GM06990 (cell line): ENCODE results near the gene HMBS.

Experiments used
- DNase-seq: peaks from one replicate; pipeline ENCODE4 v3.0.0-alpha.2; 2011; ENCODE audit not compliant: insufficient read length; ENCODE audit errors: extremely low read depth
- H3K27me3 ChIP-seq: replicated peaks from 2 replicates; pipeline ENCODE4 v1.6.0; 2011; ENCODE audit warnings: low read length; ENCODE audit not compliant: control insufficient read depth, insufficient read depth
- H3K36me3 ChIP-seq: 2 replicates; pipeline ENCODE4 v1.5.1; 2011; ENCODE audit warnings: low read length; ENCODE audit not compliant: control insufficient read depth, insufficient read depth
- H3K4me3 ChIP-seq: replicated peaks from 2 replicates; pipeline ENCODE4 v1.5.1; 2011; ENCODE audit warnings: low read depth, mild to moderate bottlenecking, control low read depth, low read length
- TF ChIP-seq, protein P1 (sequence below): IDR thresholded peaks from 2 replicates; pipeline ENCODE4 v1.5.1; 2011; ENCODE audit warnings: low read length, control low read depth, mild to moderate bottlenecking, inconsistent platforms; ENCODE audit not compliant: insufficient read depth, poor library complexity, severe bottlenecking

The HMBS gene

GRCh38 chr11:119114351-119114750 is 29.7 kb downstream of the HMBS start:
- H3K4me3 ChIP-seq: no peak overlapping the region
- DNase-seq: no peak
- H3K36me3 ChIP-seq: peaks cover 35% of the 10 kb centered on the region
- H3K27me3 ChIP-seq: no peaks in the 10 kb centered on the region
- TF ChIP-seq, protein P1, sequence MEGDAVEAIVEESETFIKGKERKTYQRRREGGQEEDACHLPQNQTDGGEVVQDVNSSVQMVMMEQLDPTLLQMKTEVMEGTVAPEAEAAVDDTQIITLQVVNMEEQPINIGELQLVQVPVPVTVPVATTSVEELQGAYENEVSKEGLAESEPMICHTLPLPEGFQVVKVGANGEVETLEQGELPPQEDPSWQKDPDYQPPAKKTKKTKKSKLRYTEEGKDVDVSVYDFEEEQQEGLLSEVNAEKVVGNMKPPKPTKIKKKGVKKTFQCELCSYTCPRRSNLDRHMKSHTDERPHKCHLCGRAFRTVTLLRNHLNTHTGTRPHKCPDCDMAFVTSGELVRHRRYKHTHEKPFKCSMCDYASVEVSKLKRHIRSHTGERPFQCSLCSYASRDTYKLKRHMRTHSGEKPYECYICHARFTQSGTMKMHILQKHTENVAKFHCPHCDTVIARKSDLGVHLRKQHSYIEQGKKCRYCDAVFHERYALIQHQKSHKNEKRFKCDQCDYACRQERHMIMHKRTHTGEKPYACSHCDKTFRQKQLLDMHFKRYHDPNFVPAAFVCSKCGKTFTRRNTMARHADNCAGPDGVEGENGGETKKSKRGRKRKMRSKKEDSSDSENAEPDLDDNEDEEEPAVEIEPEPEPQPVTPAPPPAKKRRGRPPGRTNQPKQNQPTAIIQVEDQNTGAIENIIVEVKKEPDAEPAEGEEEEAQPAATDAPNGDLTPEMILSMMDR: no peak

GRCh38 chr11:119115484-119116234 is 31.0 kb downstream of the HMBS start:
- H3K4me3 ChIP-seq: no peak overlapping the region
- no peaks in the 10 kb centered on the region for H3K27me3 ChIP-seq
- H3K36me3 ChIP-seq: peaks cover 35% of the 10 kb centered on the region

GRCh38 chr11:119116235-119116594 is 31.5 kb downstream of the HMBS start:
- Histone ChIP-seq H3K36me3 (peaks cover 30% of the 10 kb centered on the region), H3K4me3 (no peak overlapping the region), H3K27me3 (no peaks in the 10 kb centered on the region)
- TF ChIP-seq, protein P1: no peak
- no peak for DNase-seq

More at GRCh38 chr11:119115484-119116234, 31.0 kb downstream of the HMBS start:
- TF ChIP-seq, protein P1: no peak
- DNase-seq: no peak

DNA sequence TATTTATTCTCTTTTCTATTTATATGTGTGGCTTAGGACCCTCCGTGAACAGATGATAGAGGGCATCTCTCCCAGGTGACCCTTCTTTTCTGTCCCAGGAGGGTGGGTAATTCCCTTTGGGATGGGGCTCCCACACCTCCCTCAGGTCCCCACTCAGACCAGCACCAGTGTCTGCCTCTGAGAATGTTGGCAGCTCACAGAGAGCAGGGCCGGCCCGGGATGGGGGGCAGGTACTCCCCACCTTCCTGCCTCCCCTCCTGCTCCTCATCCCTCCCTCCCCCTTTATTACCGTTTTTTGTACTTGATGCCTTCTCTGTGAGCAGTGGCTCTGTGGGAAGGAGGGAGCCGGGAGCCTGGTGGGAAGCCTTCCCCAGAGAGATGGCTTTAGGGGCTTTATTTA is 31.9 kb downstream of the HMBS start:
- TF ChIP-seq, protein P1: no peak
- no peak overlapping the region for H3K4me3 ChIP-seq
- H3K27me3 ChIP-seq: no peaks in the 10 kb centered on the region
- DNase-seq: no peak
- peaks cover 27% of the 10 kb centered on the region for H3K36me3 ChIP-seq

DNA sequence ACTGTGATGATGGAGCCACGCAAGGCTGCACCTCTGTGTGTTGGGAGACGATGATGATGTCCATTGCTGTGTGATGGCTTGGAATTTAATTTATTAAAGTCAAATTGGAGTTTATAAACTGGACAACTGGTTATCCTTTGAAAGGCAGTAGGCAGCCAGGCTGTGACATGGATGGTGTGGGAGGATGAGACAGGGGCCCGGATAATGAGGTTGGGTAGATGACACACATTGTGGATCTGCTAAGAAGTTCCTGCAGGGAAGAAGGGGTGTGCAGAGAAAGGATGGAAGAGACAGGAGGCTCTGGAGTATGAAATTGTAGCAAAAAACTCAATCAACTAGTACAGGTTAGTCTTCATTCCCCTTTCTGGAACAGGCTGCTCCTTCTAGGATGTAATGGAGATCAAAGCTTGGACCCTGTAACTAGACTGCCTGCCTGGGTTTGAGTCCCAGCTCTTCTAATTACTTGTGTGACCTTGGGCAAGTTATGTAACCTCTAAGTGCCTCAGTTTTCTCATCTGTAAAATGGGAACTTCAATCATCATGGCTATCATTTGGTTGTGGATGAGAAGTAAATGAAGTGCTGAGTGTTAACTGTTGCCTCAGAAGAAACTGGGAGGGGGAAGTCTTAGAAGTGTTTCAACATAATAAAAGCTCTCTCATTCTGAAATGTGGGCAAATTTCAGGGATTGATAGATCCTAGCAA is 32.5 kb downstream of the HMBS start:
- Histone ChIP-seq H3K36me3 (peaks cover 23% of the 10 kb centered on the region), H3K4me3 (no peak overlapping the region), H3K27me3 (no peaks in the 10 kb centered on the region)
- DNase-seq: no peak
- TF ChIP-seq, protein P1: no peak
